HG02885 (cell line): ENCODE results near the gene EXT2.

ENCODE experiments used
- ATAC-seq: cut with Tn5 transposase; IDR thresholded peaks from one replicate; pipeline ENCODE4 v1.9.1; 2021; ENCODE audit warnings: mild to moderate bottlenecking; ENCODE audit not compliant: unreplicated experiment, poor library complexity

The EXT2 gene

GRCh38 chr11:44228379-44228778 lies 132.9 kb downstream of the EXT2 start:
- no peak for ATAC-seq

GRCh38 chr11:44229098-44229497 lies 133.6 kb downstream of the EXT2 start:
- ATAC-seq = no peak

- no peak for ATAC-seq
These were observed 134.1 kb downstream of the EXT2 start for GRCh38 chr11:44229624-44230023.

- ATAC-seq = no peak
These were observed 140.3 kb downstream of the EXT2 start for GRCh38 chr11:44235765-44236201.

GRCh38 chr11:44236296-44236695 lies 140.8 kb downstream of the EXT2 start:
- ATAC-seq = no peak

GRCh38 chr11:44237156-44237555 lies 141.7 kb downstream of the EXT2 start:
- no peak for ATAC-seq

- ATAC-seq = no peak
These were observed 146.4 kb downstream of the EXT2 start for GRCh38 chr11:44241851-44242250.

GRCh38 chr11:44243086-44243485 lies 147.6 kb downstream of the EXT2 start:
- no peak for ATAC-seq

- no peak for ATAC-seq
These were observed 148.3 kb downstream of the EXT2 start for GRCh38 chr11:44243595-44244343.

GRCh38 chr11:44244639-44245310 lies 149.3 kb downstream of the EXT2 start:
- ATAC-seq = no peak

- no peak for ATAC-seq
These were observed 151.2 kb downstream of the EXT2 start for GRCh38 chr11:44246726-44247125.

- no peak for ATAC-seq
These were observed 152.0 kb downstream of the EXT2 start for GRCh38 chr11:44247508-44247907.

GRCh38 chr11:44248109-44248508 lies 152.6 kb downstream of the EXT2 start:
- ATAC-seq = no peak

- ATAC-seq = no peak
These were observed 154.9 kb downstream of the EXT2 start for GRCh38 chr11:44250421-44250820.

- no peak for ATAC-seq
These were observed 157.6 kb downstream of the EXT2 start for GRCh38 chr11:44252999-44253602.

- no peak for ATAC-seq
These were observed 160.1 kb downstream of the EXT2 start for GRCh38 chr11:44255406-44256071.

- ATAC-seq = no peak
These were observed 161.3 kb downstream of the EXT2 start for GRCh38 chr11:44256673-44257291.

- ATAC-seq = no peak
These were observed 162.1 kb downstream of the EXT2 start for GRCh38 chr11:44257338-44258189.

- ATAC-seq = no peak
These were observed 162.7 kb downstream of the EXT2 start for GRCh38 chr11:44258190-44258489.
